ENCODE measurements around the gene MLXIP.
"Not testable (repeated sequence)": the region's sequence is repeated elsewhere in the genome, so short reads cannot be mapped to it uniquely, and the experiment has no call there.

The MLXIP gene

DNA sequence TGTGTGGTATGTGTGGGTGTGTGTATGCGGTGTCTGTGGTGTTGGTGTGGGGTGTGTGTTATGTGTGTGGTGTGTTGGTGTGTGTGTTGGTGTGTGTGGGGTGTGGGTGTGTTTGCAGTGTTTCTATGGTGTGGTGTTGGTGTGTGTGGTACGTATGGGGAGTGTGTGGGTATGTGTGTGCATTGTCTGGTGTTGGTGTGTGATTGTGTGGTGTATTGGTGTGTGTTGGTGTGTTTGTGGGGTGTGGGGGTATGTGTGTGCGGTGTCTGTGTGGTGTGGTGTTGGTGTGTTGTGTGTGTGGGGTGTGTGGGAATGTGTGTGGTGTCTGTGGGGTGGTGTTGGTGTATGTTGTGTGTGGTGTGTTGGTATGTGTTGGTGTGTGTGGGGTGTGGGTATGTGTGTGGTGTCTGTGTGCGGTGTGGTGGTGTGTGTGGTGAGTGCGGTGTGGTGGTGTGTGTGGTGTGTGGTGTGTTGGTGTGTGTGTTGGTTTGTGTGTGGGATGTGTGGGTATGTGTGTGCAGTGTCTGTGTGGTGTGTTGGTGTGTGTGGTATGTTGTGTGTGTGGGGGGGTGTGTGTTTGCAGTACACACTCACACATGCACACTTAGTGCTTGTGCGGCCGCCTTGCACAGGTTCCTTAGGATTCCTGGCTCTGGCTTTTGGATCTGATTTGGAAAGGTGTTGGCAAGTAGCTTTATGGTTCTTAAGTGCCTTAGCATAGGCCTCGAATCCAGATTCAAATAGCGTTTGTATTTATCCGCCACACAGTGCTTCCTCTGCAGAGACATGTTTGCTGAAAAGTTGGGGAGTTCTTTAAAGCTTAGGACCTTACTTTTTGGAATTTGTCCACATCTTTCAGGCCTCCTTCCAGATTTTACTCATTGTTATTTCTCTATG lies 16.4 kb downstream of the MLXIP start:
- DNase-seq (ENCODE audit: low read depth in 2 of 3, low spot score in 1 of 3), result no peak

DNA sequence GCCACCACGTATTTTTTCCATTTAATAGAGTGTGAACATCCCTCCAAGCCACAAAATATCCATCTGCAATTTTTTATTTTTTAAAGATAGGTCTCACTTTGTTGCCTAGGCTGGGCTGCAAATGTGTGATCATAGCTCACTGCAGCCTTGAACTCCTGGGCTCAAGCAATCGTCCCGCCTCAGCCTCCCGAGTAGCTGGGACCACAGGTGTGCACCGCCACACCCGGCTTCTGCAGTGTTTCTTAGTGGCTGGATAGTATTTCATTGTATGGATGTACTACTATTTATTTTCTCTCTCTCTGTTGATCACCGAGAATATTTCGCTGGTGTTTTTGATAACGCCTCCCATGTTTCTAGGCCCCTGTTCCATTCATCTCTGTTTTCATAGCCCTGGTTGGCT lies 17.5 kb downstream of the MLXIP start:
- DNase-seq (ENCODE audit: low read depth in 2 of 3, low spot score in 1 of 3), result no peak

DNA sequence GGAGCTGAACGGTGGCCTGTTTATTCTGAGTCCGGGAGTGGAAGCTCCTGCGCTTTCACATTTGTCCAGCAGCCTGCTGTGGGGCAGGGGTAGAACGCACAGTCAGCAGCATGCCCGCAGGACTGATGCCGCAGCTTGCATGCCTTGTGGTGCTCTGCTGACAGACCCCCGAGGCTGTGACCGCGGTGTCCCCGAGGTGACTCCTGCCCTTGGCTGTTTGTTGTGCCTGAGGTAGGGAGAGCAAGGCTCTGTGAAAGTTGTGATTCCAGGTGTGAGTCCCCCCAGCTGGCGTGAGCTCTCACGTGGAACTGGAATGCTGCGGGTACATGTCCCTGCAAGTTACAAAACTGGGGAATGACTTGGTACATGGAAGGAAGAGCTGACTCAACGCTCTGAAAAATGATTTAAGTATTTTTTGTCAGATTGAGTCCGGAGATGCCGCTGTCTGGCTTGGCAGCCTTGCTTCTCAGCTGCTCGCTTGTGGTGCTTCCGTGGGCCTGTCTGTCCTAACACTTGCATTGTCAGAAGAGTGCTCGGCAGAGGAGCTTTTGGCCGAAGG lies 18.1 kb downstream of the MLXIP start:
- DNase-seq (ENCODE audit: low read depth in 2 of 3, low spot score in 1 of 3), result no peak

DNA sequence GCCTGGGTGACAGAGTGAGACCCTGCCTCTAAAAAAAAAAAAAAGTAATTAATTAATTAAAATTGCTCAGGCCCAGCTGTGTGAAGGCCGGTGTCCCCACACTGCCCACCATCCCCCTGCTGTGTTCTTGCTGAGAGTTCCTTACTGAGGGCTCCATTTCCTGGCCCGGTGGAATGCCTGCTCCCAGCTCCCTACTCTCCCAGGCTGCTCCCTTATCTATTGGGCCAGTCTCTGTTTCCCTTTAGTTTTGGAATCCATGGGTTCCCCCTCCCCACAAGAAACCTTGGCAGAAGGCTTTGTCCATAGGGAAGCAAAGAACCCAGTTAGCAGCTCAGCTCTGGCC lies 19.0 kb downstream of the MLXIP start:
- DNase-seq (ENCODE audit: low read depth in 2 of 3, low spot score in 1 of 3), result no peak

DNA sequence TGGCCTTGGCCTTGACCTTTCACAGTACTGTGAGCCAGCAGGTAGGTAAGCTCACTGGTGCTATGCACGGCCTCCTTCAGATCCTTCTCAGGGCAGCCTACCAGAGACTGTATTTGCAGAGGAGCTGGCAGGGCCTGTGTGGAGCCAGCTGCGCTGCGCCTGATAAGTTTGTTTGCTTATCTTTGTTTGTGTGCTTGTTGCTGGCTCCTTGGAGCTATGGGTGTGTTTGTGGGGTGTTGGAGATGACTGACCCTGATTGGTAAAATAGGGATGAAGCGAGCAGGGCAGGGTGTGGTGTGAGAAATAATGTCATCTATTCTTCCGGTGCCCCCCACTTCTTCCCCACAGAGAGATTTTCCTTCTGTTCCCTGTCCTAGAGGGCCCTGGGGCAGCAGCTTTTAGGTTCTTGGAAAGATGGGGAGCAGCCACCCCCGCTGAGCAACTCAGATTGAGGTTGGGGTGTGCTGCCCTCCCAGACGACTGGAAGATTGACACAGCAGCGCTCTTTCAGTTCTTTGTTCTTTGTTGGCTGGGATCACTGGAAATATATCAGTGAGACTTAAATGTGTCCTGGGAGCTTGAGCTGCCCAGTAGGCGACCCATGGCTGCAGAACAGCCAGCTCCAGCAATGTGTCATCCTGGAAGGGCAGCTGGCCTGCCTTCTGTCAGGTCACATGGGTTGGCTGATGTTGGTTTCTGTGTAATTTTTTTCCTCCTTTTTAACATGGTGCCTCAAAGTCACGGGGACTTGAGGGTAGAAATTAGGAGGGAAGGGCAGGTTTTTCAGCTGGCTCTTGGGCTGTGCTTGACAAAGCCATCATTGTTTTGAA lies 19.6 kb downstream of the MLXIP start:
- DNase-seq (ENCODE audit: low read depth in 2 of 3, low spot score in 1 of 3), result no peak

DNA sequence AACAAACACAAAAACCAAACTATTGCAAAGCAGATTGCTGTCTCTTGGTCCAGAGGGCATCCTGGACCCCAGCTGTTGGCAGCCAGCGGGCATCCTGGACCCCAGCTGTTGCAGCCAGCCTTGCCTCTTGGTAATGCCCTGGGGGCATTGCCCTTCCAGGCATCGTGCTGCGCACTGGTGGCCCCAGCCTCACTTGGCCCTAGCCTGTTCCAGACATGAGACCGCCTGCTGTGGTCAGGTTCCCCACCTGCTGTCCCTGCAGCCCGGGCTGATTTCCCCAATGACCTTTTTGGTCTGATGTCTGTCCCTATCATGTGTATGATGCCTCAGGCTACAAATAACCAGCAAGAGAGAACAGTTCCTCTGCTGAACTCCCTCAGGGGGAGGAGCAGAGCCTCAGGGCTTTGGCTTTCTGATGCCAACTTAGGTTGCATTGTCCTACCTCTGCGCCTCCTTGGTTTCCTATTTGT lies 20.8 kb downstream of the MLXIP start:
- no peak for DNase-seq (ENCODE audit: low read depth in 2 of 3, low spot score in 1 of 3)

DNA sequence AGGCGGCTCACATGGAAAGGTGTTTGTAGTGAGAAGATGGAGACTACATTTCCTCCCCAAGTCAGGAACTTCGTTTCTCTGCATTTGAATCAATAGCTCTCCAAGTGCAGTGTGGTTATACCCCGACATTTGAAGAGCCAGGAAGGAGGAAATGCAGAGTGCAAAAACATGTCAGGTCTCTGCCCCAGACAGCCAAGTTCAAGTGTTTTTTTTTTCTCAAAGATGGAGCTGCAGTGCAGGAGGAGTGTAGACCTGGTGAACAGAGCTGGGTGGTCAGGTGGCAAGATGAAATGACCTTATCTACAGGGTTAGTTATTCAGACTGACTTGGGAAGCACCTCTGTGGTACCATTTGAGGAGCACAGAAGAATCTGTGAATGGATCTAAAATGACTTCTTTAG lies 21.3 kb downstream of the MLXIP start:
- DNase-seq (ENCODE audit: low read depth in 2 of 3, low spot score in 1 of 3), result no peak

DNA sequence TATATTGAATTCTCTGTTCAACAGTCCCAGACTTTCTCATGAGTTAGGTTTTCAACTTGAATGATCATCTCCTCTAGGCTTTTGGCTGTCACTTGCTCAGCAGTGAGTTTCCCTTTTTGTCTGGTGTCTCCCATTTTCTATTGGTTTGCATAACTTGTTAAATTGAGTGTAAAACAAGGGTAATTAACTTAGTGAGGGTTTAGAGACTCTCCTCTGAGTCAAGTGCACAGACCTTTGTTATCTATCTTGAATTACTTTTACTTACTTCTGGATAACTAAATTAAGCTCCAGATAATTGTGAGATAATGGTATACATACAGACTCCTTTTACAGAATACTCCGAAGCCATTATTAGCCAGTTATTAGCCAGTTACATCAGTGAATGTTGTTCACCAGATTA lies 22.0 kb downstream of the MLXIP start:
- DNase-seq (ENCODE audit: low read depth in 2 of 3, low spot score in 1 of 3), result no peak

DNA sequence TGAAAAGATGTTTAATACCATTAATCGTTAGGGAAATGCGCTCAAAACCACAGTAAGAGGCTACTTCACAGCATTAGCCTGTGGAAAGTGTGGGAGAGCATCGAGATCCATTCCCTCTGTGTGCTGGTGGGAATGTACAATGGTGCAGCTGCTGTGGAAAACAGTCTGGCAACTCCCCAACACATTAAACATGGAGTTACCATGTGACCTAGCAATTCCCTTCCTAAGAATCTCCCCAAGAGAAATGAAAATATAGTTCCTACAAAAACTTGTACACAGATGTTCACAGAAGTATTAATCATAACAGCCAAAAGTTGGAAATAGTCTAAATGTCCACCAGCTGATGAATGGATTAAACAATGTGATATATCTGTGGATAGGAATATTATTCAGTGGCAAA lies 23.8 kb downstream of the MLXIP start:
- DNase-seq (ENCODE audit: low read depth in 2 of 3, low spot score in 1 of 3), result no peak

DNA sequence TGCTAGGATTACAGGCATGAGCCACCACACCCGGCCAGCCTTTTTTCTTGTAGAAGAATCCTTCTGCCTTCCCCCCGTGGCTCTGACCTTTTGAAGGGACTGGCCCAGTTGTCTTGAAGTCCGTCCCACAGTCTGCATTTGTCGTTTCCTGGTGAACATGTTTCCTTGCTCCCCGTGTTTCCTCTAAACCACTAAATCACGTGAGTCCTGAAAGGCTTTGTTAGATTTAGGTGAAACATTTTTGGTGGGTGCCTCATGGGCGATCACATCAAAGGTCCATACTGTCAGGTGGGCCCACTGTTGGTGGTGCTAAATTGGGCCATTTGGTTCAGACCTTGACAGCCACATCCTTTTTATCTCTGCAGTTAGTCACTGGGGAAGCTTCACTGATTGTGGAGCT lies 26.3 kb downstream of the MLXIP start:
- DNase-seq (ENCODE audit: low read depth in 2 of 3, low spot score in 1 of 3), result no peak

DNA sequence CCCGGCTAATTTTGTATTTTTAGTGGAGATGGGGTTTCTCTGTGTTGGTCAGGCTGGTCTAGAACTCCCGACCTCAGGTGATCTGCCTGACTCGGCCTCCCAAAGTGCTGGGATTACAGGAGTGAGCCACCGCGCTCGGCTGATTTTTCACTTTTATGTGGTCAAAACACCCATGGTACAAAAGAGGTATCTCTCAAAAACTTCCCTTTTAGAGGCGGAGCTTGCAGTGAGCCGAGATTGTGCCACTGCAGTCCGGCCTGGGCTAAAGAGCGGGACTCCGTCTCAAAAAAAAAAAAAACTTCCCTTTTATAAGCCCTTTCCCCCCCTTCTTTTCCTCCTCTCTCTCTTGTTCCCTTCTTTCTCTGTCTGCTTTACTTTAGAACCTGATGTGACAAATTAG lies 26.9 kb downstream of the MLXIP start:
- DNase-seq (ENCODE audit: low read depth in 2 of 3, low spot score in 1 of 3), result not testable (repeated sequence)

DNA sequence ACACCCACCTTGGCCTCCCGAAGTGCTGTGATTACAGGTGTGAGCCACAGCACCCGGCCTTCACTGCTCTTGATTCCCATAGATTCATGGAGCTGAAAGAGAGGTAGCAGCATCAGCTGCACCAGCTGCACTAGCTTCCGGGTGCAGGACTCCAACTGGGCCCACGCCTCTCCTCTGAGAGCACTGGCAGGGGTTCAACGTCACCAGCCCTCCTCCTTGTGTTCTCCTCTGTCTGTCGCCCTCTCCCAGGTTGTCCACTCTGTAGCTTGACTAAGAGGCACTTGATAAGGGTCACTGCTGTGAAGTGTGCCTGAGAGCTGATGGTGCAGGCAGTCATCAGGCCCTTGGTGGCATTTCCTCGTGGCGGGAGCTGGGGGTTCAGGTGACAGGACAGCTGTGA lies 28.3 kb downstream of the MLXIP start:
- DNase-seq (ENCODE audit: low read depth in 2 of 3, low spot score in 1 of 3), result no peak

DNA sequence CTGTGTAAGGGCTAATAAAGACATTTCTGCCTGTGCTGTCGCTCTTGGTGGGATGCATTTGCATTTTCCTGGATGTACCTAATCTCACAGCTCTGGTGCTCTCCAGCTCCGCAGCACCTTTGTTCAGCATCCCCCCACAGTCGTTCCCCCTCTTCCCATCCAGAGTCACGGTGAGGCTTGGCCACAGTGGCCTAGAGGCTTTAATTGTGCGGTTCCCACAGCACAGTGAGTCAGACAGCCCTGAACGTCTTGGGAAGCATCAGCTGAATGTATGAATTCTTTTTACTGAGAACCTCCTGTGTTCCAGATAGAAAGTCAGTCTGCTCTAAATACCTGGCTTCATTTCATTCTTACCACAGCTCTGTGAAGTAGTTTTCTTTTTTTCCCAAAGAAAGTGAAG lies 28.7 kb downstream of the MLXIP start:
- DNase-seq (ENCODE audit: low read depth in 2 of 3, low spot score in 1 of 3), result no peak

DNA sequence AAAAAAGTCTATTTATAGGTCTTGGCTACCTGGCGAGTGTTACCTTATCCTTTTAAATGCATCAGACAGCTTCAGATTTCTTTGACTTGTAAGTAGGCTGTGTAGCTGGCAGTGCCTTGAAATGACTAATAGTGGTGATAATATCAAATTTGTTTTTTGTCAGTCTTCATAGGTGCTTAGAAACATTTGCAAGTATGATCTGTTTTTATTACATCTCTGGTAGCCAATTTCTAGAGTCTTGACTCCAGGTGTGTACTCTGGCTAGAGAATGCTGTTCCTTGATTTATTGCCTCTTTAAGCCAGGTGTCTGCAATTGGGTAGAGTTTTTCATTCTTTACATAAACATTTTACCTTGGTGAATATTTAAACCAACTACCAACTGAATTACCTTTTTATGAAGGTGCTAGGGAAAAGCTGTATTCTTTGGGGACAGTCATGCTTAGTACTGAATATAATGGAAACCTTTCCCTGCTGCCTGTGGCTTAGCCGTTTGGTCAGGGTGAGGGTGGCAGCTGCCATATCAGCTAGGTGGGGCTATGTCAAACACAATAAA lies 32.6 kb downstream of the MLXIP start:
- no peak for DNase-seq (ENCODE audit: low read depth in 2 of 3, low spot score in 1 of 3)

DNA sequence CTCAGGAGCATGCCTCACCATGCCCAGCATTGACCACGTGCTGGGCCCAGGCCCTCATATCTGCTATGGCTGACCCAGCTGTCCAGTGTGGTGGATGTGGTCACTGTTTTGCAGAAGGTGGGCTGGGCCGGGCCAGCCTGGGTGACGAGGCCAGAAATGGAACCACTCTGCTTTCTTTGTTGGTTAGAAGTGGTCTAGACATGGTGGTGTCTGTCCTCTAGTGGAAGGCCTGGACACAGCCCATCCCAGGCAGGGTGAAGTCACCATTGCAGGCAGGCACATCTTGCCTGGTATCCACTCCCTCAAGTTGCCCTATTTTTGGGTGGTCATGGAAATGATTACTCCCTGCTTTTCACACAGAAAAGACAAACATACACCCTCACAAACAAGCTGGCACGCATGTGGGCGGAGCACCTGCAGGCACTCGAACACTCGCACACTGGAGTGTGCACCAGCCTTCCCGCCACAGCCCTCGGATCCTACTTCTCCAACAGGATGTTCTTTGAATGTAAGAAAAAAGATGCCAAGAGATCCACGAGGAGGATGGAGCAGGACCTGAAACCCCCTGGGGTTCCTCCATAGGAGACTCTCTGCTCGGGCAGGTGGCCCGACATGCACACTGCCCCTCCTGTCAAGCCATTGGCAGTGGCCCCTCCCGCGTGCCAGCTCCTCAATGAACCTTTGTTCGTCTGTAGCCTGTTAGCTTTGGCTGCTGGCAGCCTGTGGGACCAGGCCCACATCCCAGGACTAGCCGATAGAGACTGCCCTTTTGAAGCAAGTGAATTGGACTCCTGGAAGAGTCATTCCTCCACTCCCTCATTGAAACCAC lies 38.4 kb downstream of the MLXIP start:
- DNase-seq (ENCODE audit: low read depth in 2 of 3, low spot score in 1 of 3), result no peak

DNA sequence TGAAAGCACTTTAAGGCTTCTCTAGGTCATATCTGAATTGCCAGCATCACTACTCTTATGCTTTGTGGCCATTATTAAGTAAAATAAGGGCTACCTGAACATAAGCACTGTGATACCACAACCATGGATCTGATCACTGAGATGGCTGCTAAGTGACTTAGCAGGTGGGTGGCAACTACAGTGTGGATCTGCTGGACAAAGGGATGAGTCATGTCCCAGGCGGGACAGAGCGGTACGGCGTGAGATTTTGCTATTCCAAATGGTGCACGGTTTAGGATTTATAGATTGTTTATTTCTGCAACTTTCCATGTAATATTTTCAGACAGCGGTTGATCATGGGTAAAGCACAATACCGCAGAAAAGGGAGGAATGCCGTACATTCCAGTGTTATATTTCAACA lies 39.4 kb downstream of the MLXIP start:
- no peak for DNase-seq (ENCODE audit: low read depth in 2 of 3, low spot score in 1 of 3)

DNA sequence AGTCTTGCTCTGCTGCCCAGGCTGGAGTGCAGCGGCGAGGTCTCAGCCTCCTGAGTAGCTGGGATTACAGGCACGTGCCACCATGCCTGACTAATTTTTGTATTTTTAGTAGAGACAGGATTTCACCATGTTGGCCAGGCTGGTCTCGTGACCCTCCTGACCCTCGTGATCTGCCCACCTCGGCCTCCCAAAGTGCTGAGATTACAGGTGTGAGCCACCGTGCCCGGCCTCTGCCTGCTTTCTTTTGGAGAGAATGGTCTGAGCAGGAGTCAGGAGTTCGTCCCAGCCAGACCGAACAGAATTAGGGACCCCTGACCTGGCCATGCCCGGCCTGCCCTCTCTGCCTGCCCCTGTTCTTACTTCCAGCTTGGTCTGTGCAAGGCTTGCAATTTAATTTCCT lies 42.8 kb downstream of the MLXIP start:
- DNase-seq (ENCODE audit: low read depth in 2 of 3, low spot score in 1 of 3), result not testable (repeated sequence)

DNA sequence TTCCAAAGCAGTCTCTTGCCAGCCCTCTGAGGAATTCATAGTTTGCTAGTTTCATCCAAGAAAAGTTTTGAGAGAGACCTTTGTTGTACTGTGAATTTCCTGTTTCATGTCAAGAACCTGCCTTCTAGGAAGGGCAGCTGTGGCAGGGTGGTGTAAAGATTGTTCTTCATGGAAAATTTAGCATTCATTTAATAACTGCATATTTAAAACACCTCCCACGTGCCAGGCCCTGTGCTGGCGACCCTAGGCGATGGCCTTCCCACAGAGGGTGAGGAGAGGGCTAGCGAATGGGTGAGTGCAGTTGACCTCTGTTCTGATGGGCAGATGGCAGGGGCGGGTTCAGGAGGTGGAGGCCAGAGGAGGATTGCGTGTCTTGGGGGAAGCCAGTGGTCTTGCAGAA lies 43.2 kb downstream of the MLXIP start:
- DNase-seq (ENCODE audit: low read depth in 2 of 3, low spot score in 1 of 3), result no peak

DNA sequence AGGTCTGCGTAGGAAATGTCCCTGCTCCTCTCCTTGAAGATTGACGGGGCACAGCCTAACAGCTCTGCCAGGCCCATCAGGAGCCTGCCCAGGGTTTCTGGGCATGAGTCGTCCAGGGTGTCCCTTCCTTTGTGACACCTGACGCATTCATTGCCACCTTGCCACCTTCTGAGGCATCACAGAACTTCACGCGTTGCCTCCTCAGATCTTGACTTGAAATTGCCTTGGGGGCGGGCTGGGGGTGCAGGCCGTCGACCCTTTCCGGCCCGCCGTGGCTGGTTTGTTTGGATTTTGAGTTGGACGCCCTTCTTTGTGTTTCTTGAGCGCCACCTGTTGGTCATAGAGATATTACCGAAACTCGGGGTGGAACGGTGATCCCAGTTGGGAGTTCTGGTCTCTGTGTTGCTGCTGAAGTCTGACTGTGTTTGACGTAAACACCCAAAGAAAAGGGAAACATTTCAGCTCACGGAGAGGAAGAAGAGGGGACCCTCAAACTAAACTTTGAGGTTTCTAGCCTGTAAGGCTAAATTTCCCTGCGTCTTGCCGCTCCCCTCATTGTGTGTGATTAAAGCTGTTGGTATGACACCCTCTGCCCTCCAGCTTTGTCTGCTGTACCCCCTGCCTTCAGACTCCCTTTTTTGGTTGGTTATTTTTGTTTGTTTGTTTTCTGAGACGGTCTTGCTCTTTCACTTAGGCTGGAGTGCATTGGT lies 44.6 kb downstream of the MLXIP start:
- DNase-seq (ENCODE audit: low read depth in 2 of 3, low spot score in 1 of 3), result peak; percentile 34 to 86 (median 46)

DNA sequence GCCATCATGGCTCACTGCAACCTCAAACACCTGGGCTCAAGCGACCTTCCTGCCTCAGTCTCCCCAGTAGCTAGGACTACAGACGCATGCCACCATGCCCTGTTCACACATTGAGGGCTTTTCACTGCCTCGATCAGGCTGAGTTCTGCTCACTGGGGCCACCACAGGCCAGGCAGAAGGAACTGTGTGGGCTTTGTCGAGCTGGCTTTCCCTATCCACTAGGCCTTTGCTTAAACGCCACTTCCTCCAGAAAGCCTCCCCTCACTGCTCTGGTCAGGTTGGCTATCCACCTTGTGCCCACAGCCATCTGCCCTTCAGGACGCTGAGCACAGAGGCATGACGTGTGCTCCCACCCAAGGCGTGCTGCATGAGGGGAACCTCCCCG lies 45.2 kb downstream of the MLXIP start:
- no peak for DNase-seq (ENCODE audit: low read depth in 2 of 3, low spot score in 1 of 3)

Data from stimulated activated CD4-positive, alpha-beta T cell treated with anti-CD3 and anti-CD28 coated beads, Interleukin-12 subunit alpha, Interleukin-12 subunit beta, amount 100 ng/mL, for 48 hours (primary cell).